ENCODE results near the gene SCRN2.

Gene SCRN2

GRCh38 chr17:47802341-47803022 is 38.6 kb downstream of the SCRN2 start:
- DNase-seq = peak; percentile 59

GRCh38 chr17:47801906-47802305 is 39.2 kb downstream of the SCRN2 start:
- DNase-seq = no peak

- no peak for DNase-seq
Observed at GRCh38 chr17:47801176-47801765, 39.8 kb downstream of the SCRN2 start.

GRCh38 chr17:47800686-47801085 is 40.4 kb downstream of the SCRN2 start:
- no peak for DNase-seq

GRCh38 chr17:47797797-47798196 is 43.3 kb downstream of the SCRN2 start:
- no peak for DNase-seq

GRCh38 chr17:47792979-47793378 is 48.1 kb downstream of the SCRN2 start:
- DNase-seq = no peak

GRCh38 chr17:47792457-47792856 is 48.6 kb downstream of the SCRN2 start:
- no peak for DNase-seq

- no peak for DNase-seq
Observed at GRCh38 chr17:47791025-47791424, 50.0 kb downstream of the SCRN2 start.

GRCh38 chr17:47789611-47790561 is 51.2 kb downstream of the SCRN2 start:
- DNase-seq = peak; percentile 57

Measured in stimulated activated CD4-positive, alpha-beta T cell treated with anti-CD3 and anti-CD28 coated beads, Interleukin-1b, Interleukin-23, amount 100 ng/mL, for 48 hours (primary cell).